HG02588 (cell line): ENCODE results near the gene LAMB3.

ENCODE experiments used
- ATAC-seq: cut with Tn5 transposase; IDR thresholded peaks from one replicate; pipeline ENCODE4 v1.9.1; 2021; ENCODE audit warnings: mild to moderate bottlenecking, moderate library complexity; ENCODE audit not compliant: unreplicated experiment

The LAMB3 gene

DNA sequence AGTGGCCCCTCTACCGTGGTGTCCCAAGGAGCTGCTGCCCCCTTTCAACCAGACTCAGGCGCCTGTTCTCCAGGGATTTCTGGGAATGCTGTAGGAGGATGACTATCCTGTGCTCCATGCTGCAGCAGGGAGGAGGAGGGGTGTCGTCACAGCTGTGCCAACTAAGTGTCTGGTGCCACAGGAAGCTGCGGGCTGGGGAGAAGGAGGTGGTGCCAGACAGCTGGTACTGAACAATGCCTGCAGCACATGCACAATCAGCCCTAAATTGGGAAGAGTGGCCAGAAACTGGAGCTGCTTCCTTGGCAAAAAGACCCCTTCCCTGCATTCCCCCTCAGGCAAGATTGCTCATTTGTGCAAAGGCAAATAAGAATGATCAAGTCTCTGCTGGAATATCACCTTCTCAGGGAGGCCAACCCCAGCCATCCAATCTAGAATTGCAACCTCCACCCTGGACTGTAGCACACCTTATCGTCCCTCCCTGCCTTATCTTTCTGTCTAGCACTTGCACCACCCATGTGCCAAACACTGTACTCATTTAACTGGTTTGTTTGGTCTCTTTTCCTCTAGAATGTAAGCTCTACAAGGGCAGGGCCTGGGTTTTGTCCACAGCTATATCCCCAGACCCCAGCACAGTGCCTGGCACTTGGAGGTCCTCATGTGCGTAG, 33.3 kb downstream of the LAMB3 start:
- no peak for ATAC-seq

GRCh38 chr1:209618291-209618690, 33.9 kb downstream of the LAMB3 start:
- no peak for ATAC-seq

- no peak for ATAC-seq
These were observed 34.5 kb downstream of the LAMB3 start for GRCh38 chr1:209617755-209618154.

DNA sequence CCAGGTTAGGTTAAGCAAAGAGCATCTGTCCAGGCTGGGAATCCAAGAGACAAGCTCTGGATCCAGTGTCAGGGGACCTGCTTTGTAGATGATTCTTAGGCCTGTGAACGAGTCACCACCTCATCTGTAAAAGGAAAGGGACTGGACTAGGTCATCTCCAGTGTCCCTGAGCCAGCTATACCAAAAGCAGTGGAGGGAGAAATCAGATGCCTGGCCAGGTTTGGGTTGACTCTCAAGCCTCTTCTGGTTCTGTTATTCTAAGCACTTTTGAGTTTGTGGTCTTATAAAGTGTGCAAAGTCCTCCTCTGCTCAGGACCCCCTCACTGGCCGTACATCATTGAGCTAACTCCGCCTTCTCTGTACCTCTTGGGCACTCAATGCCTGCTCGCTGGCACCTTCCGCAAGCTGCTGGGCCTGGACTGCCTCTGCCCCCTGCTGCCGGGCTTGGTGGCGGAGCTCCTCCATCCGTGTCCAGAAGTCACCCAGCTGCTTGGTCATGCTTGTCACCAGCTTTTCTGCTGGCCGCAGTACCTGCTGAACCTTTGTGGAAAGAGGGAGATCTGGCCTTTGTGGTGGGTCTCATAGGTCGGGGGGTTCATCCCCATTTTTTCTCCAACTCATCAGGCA, 35.1 kb downstream of the LAMB3 start:
- no peak for ATAC-seq

- ATAC-seq = no peak
These were observed 35.7 kb downstream of the LAMB3 start for GRCh38 chr1:209616366-209617046.

DNA sequence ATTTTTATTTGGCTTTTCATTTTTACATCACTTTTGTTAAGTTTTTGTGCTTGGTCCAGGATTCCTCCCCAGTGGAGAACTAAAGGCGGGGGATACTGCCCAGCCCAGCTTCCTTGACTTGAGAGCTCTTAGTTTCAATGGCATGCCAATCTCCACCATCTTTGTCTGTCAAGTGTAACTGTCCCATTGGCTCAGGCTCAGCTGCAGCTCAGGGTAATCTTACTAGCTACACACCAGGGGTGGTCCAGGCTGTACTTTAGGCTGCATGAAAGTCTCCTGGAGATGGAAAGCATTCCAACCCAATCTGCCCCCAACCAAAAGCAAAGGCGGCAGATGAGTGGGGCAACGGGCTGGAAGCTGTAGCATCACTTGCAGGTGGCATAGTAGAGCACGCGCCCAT, 37.3 kb downstream of the LAMB3 start:
- ATAC-seq = no peak

DNA sequence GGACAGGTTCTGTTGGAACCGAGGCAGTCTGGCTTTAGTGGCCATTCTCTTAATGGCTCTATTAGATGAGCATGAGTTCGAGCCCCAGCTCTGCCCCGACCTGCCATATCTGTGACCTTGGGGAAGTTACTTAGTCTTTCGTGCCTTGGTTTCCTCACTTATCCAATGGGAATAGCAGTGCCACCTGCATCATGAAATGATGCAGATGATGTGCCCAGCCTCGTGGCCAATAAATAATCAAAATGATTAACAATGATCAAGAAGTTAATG, 38.1 kb downstream of the LAMB3 start:
- no peak for ATAC-seq

GRCh38 chr1:209613400-209614150, 38.6 kb downstream of the LAMB3 start:
- no peak for ATAC-seq

- ATAC-seq = no peak
These were observed 39.4 kb downstream of the LAMB3 start for GRCh38 chr1:209612646-209613399.

DNA sequence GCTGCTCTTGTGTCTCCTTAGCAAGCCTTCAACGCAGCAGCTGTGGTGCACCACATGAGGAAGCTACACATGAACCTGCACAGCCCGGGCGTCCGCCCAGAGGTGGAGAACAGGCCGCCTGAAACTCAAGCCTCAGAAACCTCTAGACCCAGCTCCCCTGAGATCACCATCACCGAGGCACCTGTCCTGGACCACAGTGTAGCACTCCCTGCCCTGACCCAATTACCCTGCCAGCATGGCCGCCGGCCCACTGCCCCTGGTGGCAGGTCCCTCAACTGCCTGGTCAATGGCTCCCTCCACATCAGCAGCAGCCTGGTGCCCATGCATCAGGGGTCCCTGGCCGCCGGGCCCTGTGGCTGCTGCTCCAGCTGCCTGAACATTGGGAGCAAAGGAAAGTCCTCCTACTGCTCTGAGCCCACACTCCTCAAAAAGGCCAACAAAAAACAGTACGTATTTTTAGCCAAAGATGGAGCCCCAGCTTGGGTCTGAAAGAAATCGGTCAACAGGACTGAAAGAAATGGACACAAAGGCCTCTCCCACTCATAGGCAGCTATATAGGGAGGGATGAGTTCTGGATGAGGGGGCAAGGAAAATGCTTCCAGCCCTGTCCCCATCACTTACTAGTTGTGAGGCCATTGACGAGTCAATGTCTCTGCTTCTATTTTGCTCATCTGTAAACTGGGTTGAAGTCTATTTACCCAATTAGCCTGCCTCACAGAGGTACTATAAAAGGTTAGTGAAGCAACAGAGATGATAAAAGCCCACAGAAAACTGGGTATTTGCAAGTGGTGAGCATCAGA, 40.3 kb downstream of the LAMB3 start:
- ATAC-seq = no peak

- ATAC-seq = no peak
These were observed 41.7 kb downstream of the LAMB3 start for GRCh38 chr1:209610631-209610905.

GRCh38 chr1:209609791-209610630, 42.2 kb downstream of the LAMB3 start:
- no peak for ATAC-seq

GRCh38 chr1:209609041-209609790, 43.0 kb downstream of the LAMB3 start:
- no peak for ATAC-seq

DNA sequence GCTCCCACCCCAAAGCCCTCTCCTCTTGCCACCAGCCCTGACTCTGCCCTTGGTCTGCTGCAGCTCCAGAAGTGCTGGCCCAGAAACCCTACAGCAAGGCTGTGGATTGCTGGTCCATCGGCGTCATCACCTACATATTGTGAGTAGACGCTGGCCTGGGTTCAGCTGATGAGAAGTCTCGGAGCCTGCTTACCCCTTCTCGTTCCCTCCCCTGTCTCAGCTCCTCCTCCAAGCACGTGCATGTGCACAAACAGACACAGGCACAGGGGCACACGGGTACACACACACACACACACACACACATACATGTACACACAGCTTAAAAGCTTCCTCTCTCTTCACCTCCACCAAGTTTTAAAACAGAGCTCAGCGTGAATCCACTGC, 44.4 kb downstream of the LAMB3 start:
- peak; percentile 15 for ATAC-seq

GRCh38 chr1:209607102-209607794, 45.0 kb downstream of the LAMB3 start:
- peak; percentile 87 for ATAC-seq

DNA sequence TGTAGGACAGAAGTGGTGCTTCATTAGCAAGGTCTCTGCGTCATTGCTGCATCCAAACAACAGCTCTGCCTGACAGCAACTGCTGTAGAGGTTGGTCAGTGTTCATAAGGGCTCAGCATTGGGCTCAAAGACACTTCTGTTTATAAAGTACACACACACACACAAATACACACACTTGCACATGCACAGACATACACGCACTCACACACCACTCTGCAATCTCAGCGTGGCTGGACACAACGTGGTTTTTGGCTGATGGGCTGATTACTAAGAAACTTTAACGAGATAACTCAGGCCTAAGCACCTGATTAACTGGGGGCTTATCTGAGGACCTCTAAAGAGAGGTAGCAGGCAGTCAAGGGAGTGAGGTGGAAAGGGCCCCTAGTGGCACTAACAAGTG, 48.3 kb downstream of the LAMB3 start:
- ATAC-seq = no peak

DNA sequence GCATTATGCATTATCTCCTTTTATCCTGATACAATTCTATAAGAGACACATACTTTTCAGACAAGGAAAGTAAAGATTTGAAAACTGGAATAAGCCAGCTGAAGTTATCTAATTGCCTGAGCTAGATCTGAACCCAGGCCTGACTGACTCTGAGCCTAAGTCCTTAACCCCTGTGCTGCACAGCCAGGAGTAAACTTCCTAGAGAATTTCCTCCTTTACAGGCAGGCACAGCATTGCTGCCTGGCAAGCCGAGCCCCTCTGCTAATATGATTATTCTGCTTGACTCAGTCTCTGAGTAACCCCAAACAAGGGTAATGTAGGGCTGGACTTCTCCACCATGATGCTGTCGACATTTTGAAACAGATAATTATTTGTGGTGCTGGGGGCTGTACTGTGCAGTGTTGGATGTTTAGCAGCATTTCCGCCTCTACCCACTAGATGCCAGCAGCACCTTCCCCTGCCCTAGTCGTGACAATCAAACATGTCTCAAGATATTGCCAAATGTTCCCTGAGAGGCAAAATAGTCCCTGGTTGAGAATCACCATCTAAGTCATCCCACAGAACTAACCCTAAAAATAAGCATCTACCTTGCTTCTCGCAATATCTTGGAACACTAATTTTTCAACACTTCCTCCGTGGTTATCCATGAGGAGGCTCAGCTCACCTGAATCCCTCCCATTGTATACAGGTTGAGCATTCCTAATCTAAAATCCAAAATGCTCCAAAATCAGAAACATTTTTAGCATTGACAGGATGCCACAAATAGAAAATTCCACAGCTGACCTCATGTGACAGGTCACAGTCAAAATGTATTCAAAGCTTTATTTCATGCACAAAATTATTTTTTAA, 50.2 kb downstream of the LAMB3 start:
- no peak for ATAC-seq
